HS-27A (cell line): ENCODE data around the gene ARF1.

Experiments
- DNase-seq: peaks from one replicate; pipeline ENCODE4 v3.0.0-alpha.2; 2012; ENCODE audit warnings: low read depth, missing footprints

Gene ARF1

DNA sequence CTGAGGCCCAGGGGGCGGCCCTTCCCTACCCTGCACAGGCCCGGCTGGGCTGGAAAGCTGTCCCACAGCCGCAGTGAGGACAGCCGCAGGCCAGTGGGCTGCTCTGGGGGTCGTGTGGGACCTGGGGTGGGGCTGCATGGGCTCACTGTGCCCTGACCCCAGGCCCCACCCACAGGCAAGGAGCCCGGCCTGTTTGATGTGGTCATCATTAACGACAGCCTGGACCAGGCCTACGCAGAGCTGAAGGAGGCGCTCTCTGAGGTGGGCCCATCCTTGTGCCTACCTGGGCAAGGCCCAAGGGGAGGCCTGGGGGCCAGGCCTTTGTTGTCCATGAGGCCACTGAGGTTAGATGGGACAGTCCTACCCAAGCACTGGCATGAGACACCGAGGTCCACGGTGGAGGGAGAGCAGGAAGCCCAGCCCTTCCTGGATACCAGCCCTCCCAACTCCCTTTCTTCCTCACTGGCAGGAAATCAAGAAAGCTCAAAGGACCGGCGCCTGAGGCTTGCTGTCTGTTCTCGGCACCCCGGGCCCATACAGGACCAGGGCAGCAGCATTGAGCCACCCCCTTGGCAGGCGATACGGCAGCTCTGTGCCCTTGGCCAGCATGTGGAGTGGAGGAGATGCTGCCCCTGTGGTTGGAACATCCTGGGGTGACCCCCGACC lies 65.8 kb downstream of the ARF1 start:
- DNase-seq, result no peak
